GM12872 (cell line): ENCODE results near the gene NT5DC1.

Experiments
- TF ChIP-seq, protein P1 (sequence below): IDR thresholded peaks from 3 replicates; pipeline ENCODE4 v1.5.1; 2011; ENCODE audit warnings: low read depth, mild to moderate bottlenecking, low read length, moderate library complexity; ENCODE audit not compliant: insufficient read depth

The NT5DC1 gene

DNA sequence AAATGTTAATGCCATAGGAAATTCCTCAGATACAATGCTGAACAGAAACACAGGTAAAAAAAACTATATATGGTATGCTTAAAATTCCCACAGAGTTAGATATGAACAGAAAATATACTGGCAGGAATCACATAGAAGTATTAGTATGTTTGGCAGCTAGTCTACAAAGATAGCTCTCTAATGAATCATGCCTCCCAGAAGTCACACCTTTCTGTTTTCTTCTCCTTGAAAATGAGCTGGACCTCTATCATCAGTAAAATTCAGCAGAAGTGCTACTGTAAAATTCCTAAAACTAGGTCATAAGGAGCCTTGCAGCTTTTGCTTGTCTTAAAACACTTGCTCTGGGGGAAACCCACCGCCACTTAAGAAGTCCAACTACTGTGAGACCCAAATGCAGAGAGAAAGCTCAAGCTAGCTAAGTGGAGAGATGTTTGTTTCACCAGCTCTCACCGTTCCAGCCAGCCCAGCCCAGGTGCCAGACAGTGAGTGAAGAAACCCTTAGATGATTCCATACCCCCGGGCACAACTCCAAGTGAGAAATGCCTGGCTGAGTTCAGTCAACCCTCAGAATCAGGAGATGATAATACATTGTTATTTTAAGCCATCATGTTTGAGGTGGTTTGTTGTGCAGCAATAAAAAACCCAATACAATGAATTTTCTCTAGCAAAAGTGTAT, 110.2 kb downstream of the NT5DC1 start:
- TF ChIP-seq, protein P1, sequence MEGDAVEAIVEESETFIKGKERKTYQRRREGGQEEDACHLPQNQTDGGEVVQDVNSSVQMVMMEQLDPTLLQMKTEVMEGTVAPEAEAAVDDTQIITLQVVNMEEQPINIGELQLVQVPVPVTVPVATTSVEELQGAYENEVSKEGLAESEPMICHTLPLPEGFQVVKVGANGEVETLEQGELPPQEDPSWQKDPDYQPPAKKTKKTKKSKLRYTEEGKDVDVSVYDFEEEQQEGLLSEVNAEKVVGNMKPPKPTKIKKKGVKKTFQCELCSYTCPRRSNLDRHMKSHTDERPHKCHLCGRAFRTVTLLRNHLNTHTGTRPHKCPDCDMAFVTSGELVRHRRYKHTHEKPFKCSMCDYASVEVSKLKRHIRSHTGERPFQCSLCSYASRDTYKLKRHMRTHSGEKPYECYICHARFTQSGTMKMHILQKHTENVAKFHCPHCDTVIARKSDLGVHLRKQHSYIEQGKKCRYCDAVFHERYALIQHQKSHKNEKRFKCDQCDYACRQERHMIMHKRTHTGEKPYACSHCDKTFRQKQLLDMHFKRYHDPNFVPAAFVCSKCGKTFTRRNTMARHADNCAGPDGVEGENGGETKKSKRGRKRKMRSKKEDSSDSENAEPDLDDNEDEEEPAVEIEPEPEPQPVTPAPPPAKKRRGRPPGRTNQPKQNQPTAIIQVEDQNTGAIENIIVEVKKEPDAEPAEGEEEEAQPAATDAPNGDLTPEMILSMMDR: no peak

DNA sequence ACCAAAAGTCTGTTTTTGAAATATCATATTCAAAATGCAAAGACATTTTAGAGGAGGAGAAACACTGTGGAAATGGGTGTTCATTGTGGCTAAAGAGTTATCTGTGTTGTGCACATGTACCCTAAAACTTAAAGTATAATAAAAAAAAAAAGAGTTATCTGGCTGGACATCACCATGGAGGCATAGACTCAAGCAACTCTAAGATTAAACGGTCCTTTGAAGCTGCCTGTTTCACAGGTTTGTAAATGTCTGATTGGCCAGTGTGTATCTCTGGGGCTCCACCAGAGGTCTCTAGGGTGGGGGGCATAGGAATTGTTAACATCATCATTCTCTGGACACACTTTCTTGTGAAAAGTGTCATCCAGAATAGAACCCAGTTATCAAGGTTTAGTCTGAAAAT, 114.0 kb downstream of the NT5DC1 start:
- TF ChIP-seq, protein P1: no peak

DNA sequence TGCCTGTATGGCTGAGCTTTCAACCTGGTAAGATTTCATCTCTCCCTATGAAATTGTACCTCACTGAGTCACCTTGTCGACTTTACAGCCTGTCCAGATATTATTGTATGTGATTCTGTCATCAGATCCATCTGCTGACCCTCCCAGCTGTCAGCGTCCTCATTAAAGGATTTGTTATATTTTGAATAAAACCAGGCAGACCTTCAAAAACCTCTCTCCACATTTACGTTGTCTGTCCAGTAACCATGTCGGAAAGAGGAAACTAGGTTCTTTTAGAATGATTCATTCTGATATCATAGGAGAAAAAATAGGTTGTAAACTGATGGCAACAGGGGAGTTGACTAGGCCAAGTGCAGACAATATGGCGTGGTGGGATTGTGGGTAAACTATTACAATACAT, 114.8 kb downstream of the NT5DC1 start:
- TF ChIP-seq, protein P1: no peak

- TF ChIP-seq, protein P1: peak; percentile 38; the same call in 1 of the 3 replicates
Observed at GRCh38 chr6:116217069-116217468, 116.4 kb downstream of the NT5DC1 start.

- TF ChIP-seq, protein P1: peak; percentile 32; the same call in 1 of the 3 replicates
Observed at GRCh38 chr6:116218172-116218633, 117.5 kb downstream of the NT5DC1 start.

- TF ChIP-seq, protein P1: no peak
Observed at GRCh38 chr6:116218866-116219265, 118.2 kb downstream of the NT5DC1 start.

GRCh38 chr6:116221067-116221466, 120.4 kb downstream of the NT5DC1 start:
- TF ChIP-seq, protein P1: no peak
